Lower lobe of right lung (tissue), 2 donors: Measurements from ENCODE around the gene MRGPRE. TPM values are rescaled to one million over a fixed set of nuclear protein-coding genes. Genes with fewer than 3 reads are reported as not detected.

ENCODE experiments used
- ATAC-seq, 2 donors: fragments of 200-7000 bp; cut with Tn5 transposase; one replicate each; pipeline ENCODE4 v1.9.1; 2020 to 2022; ENCODE audit warnings: mild to moderate bottlenecking in 2 of 2, moderate library complexity in 2 of 2
- DNase-seq: peaks from one replicate; pipeline ENCODE4 v3.0.0-alpha.2; 2020
- H3K27ac ChIP-seq: fragments of 200-600 bp; one replicate; pipeline ENCODE4 v1.8.0; 2022
- H3K27me3 ChIP-seq: fragments of 200-600 bp; one replicate; pipeline ENCODE4 v1.8.0; 2022; ENCODE audit warnings: low read depth
- H3K36me3 ChIP-seq: fragments of 200-600 bp; one replicate; pipeline ENCODE4 v1.8.0; 2022; ENCODE audit warnings: mild to moderate bottlenecking
- H3K4me1 ChIP-seq: fragments of 200-600 bp; one replicate; pipeline ENCODE4 v1.8.0; 2022
- H3K4me3 ChIP-seq: fragments of 200-600 bp; one replicate; pipeline ENCODE4 v1.8.0; 2022; ENCODE audit warnings: mild to moderate bottlenecking
- H3K9me3 ChIP-seq: fragments of 200-600 bp; one replicate; pipeline ENCODE4 v1.8.0; 2022
- intact Hi-C: fragments of 100-400 bp; cut with DNase I; formaldehyde crosslinking; loops from one replicate; pipeline ENCODE4 v1.11.0; 2022
- total RNA-seq: library from RNA; stranded (reverse); fragmentation: NEBNext Ultra II Directional; extraction: Animal tissue kit (Norgen Biotek cat#: 25700); gene quantifications from one replicate; pipeline ENCODE4 v1.2.1, GENCODE V29; 2021
- TF ChIP-seq, protein P1 (sequence below): fragments of 200-600 bp; IDR thresholded peaks from one replicate; pipeline ENCODE4 v1.8.0; 2022; ENCODE audit warnings: antibody characterized with exemption, mild to moderate bottlenecking
- donor health status: DM: no; HTN: yes; CAD: no; lungs with severe emphysema.

The MRGPRE gene
- total RNA-seq, 1 donor from 2014 or later, result not detected

DNA sequence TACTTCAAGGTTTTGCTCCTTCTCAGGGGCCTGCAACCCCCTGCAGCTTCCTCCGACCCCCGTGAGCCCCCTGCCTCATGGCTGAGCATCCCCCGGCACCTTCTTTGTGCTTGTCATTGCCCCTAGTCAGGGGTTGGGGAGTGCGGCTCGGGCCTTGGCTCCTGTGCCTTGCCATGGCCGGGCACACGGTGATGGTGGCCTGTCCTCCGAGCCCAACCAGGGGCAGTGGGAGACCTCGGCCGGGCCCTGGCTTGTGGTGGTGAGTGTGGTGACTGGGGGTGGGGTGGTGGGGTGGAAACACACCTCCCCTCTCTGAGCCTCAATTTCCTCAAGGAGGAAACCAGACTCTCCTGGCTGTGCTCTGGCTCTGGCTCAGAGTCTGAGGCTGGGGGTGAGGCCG, 12.1 kb downstream of the MRGPRE start:
- intact Hi-C loops, result no loop called here
- H3K36me3 ChIP-seq, result no peaks in the 10 kb centered on the region
- no peaks in the 10 kb centered on the region for H3K9me3 ChIP-seq
- TF ChIP-seq, protein P1, sequence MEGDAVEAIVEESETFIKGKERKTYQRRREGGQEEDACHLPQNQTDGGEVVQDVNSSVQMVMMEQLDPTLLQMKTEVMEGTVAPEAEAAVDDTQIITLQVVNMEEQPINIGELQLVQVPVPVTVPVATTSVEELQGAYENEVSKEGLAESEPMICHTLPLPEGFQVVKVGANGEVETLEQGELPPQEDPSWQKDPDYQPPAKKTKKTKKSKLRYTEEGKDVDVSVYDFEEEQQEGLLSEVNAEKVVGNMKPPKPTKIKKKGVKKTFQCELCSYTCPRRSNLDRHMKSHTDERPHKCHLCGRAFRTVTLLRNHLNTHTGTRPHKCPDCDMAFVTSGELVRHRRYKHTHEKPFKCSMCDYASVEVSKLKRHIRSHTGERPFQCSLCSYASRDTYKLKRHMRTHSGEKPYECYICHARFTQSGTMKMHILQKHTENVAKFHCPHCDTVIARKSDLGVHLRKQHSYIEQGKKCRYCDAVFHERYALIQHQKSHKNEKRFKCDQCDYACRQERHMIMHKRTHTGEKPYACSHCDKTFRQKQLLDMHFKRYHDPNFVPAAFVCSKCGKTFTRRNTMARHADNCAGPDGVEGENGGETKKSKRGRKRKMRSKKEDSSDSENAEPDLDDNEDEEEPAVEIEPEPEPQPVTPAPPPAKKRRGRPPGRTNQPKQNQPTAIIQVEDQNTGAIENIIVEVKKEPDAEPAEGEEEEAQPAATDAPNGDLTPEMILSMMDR, result no peak
- no peak overlapping the region for H3K27ac ChIP-seq
- ATAC-seq, result no peak
- H3K27me3 ChIP-seq, result peaks cover 50% of the 10 kb centered on the region
- no peak for DNase-seq
- peaks cover 10% of the 10 kb centered on the region for H3K4me1 ChIP-seq
- no peak overlapping the region for H3K4me3 ChIP-seq

DNA sequence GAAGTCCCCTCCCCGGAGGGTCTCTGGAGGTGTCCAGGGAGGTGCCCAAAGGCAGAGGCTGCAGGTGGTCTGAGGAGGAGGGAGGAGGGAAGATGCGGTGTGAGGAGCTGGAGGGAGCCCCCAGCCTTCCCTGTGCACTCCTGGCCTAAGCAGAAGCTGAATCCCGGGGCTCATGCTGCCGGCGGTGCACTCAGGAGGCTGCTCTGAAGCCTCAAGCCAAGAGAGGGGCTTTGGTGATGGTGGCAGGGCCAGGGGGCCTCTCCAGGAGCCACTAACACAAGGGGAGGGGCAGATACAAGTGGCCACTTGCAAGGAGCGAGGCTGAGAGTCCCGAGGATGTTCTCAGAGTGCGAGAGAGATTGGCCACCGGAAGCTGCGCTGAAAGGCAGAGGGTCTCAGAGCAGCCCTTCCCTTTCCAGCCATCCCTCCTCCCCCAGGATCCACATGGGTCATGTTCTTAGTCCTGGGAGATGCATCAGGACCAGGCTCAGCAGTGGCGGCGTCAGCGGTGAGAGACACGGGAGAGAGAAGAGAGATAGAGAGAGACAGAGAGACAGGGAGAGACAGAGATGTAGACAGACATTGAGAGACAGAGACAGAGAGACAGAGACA, 12.8 kb downstream of the MRGPRE start:
- DNase-seq, result peak; percentile 40
- intact Hi-C loops, result no loop called here
- Histone ChIP-seq H3K27ac (no peak overlapping the region), H3K36me3 (no peaks in the 10 kb centered on the region), H3K4me3 (no peak overlapping the region), H3K9me3 (no peaks in the 10 kb centered on the region), H3K27me3 (peaks cover 50% of the 10 kb centered on the region), H3K4me1 (peaks cover 10% of the 10 kb centered on the region)
- TF ChIP-seq, protein P1, result no peak
- ATAC-seq, result no peak

DNA sequence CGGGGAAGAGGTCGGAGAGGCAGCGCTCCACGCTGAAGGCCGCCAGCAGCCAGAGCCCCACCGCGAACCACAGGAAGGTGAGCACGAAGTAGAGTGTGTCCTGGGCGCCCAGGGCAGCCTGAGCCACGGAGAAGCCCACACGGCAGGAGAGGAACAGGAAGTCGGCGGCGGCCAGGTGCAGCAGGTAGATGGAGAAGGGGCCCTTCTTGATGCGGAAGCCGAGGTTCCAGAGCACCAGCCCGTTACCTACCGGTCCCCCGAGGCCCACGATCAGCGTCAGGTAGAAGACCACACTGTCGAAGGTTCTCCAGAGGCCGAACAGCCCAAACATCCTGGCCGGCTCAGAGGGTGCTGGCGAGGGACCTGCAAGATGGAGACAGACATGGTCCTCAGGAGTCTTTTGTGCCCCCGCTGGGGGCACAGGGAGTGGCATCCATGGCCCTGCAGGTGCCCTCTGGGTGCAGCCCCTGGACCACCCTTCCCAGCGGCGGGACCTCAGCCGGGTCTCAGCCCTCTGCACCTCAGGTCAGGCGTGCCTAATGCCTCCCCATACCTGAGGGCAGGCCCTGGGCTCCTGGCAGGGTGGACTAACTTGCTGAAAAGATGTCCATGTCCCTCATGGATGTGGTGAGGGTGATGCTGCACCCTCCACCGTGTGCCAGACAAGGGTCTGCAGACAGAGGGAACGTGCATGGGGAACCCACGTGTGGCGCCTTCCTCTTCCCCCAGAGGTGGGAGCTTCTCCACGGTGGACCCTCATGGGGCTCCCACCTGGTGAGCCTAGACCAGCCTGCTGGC, 13.5 kb downstream of the MRGPRE start, which contains the start of gene MRGPRG:
TSS of gene MRGPRG (minus strand) at position 331 of the 798 bp plus-strand sequence. CDS start at position 331, 0 bp downstream.
- intact Hi-C loops, result no loop called here

DNA sequence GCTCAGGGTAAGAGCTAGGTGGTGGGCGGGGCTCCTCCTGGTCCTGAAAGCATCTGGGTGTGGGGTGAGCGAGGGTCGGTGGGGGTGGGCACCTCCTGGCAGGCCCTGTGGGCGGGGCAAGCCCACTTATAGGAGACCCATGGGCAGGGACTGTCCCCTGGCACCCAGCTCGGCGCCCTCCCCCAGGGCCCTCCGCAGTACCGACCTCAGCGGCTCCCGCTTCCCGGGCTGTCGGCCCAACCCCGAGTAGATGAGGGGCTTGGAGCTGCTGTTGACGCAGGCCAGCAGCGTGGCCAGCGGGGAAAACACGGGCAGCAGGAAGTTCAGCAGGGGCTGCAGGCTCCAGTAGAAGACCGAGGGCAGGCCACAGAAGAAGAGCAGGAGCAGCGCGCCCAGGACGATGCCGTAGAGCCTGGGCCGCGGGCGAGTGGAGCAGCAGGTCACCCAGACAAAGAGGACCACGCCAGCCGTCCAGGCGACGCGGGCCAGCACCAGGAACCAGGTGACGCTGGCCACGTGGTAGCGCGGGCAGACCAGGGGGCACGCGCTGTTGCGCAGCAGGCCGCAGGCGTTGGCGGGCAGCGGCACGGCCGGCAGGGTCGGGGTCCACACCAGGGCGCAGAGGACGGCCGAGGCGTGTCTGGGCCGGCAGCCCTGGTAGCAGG, 14.3 kb downstream of the MRGPRE start:
- DNase-seq, result peak; percentile 49
- H3K27me3 ChIP-seq, result peaks cover 40% of the 10 kb centered on the region
- intact Hi-C loops, result no loop called here
- TF ChIP-seq, protein P1, result no peak
- H3K27ac ChIP-seq, result no peak overlapping the region
- peaks cover 10% of the 10 kb centered on the region for H3K4me1 ChIP-seq
- H3K36me3 ChIP-seq, result no peaks in the 10 kb centered on the region
- no peaks in the 10 kb centered on the region for H3K9me3 ChIP-seq
- H3K4me3 ChIP-seq, result no peak overlapping the region
- no peak for ATAC-seq

More for the DNA sequence above, 13.5 kb downstream of the MRGPRE start, which contains the start of gene MRGPRG:
- Histone ChIP-seq H3K27ac (no peak within 1 kb of the TSS), H3K4me1 (peaks cover 10% of the 10 kb centered on the region), H3K9me3 (no peaks in the 10 kb centered on the region), H3K36me3 (no peaks in the 10 kb centered on the region), H3K27me3 (peaks cover 46% of the 10 kb centered on the region), H3K4me3 (no peak within 1 kb of the TSS)
- no peak for DNase-seq
- ATAC-seq, result no peak
- TF ChIP-seq, protein P1, result no peak

DNA sequence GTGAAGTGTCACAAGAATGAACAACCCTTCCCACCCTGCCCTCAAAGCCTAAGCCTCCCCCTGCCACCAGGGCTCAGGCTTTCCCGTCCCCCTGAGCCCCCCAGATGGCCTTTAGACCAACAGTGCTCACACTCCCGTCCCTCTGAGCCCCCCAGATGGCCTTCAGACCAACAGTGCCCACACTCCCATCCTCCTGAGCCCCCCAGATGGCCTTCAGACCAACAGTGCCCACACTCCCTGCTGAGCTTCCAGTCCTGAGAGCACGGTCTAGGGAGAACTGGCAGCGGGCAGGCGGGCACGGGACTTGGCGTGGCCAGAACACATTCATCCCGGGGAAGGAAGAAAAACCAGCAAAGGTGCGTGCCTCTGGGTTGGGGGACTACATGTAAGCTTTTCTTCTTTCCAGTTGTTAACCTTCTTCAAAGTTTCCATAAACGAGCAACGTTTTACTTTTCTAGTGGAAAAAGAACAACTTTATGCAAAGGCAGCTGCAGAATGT, 16.1 kb downstream of the MRGPRE start:
- peaks cover 23% of the 10 kb centered on the region for H3K27me3 ChIP-seq
- TF ChIP-seq, protein P1, result no peak
- intact Hi-C loops, result no loop called here
- no peaks in the 10 kb centered on the region for H3K36me3 ChIP-seq
- H3K27ac ChIP-seq, result no peak overlapping the region
- ATAC-seq (no peak), DNase-seq (no peak)
- H3K4me3 ChIP-seq, result no peak overlapping the region
- peaks cover 6% of the 10 kb centered on the region for H3K9me3 ChIP-seq
- H3K4me1 ChIP-seq, result peaks cover 8% of the 10 kb centered on the region
